Activated CD8-positive, alpha-beta memory T cell treated with anti-CD3 and anti-CD28 coated beads for 1 hour (primary cell): ENCODE results near the gene MB21D2.

ENCODE experiments used
- DNase-seq, 2 donors: peaks; one replicate each; pipeline ENCODE4 v3.0.0-alpha.2; 2020; ENCODE audit warnings: low read depth in 1 of 2; ENCODE audit errors: extremely low read depth in 1 of 2

The MB21D2 gene

DNA sequence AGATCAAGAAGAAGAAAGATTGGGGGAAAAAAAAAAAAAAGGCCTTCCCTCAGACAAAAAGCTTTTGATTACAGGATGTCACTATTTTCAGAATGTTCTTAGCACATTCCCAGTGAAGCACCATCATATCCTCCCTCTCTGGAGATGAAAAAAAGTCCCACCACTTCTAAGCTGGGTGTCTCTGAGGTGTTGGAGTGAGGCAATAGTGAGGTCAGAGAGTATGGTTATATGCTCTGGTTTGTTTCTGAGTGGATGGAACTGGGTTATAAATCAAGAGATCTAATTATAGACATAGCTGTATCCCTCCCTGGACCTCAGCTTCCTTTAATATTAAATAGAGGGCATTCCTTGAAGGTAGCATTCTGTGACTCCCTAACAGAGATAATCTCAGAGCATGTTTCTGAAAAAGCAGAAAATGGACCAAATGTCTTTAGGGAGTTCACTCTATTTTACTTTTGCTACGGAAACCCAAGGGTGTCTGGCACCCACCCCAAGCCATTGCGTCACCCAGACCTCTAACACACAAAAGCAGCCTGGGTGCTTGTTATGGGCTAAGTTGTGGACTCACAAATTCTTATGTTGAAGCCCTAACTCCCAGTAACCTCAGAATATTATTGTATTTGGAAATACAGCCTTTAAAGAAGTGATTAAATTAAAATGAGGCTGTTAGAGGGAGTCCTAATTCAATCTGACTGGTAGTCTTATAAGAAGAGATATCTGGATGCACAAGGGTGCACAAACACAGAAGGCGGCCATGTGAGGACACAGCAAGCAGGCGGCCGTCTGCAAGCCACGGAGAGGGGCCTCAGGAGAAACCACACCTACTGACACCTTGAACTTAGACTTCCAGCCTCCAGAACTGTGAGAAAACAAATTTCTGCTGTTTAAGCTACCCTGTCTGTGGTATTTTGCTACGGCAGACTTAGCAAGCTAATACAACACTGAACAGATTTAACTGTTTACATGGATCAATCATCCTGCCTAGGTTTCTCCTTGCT lies 81.5 kb downstream of the MB21D2 start:
- DNase-seq = no peak

DNA sequence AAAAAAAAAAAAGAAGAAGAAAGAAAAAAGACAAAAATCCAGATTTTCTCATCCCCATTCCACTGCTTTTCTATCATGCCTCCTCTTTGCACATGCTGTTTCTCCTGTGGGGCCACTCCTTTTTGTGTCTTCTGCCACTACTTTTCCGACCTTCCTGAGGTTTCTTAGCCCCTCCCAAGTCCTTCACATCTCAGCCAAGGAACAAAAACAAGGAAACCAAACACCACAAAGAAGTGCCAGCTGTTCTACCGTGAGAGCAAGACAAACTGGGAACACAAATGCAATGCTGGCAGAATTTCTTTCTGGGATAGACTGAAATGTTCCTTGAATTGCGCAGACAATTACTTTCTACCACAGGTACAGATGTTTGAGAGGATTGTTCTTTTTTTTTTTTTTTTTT lies 83.2 kb downstream of the MB21D2 start:
- no peak for DNase-seq

DNA sequence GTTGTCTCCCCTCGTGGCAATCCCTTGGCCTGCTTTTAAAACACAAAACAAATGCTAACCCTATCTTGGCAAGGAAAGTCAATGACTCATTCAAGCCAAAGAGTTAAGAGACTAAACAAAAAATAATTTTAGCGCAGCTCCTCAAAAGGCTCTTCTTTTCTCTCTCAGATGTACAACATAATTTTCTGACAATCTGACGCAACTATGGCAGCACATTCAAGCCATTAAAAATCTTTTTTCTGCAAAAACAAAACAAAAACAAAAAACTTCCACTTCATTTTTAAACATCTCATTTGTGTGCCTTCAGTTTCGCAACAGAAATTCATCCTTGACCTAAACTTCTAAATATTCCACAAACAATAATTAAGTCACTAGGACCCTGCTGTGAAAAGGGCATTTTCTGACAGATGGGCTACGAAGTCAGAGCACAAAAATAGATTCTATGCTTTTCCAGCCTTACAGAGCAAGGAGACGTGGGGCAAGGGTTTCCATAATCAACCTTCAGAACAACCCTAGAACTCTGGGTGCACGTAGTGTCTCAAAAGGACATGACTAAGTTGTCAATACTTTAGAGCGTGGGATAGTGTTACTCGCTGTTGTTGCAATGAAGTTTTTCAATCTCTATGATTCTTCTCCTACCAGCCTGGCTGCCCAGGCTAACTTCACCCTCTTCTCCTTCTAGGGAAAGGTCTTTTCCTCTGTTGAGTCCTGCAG lies 84.3 kb downstream of the MB21D2 start:
- DNase-seq = no peak

DNA sequence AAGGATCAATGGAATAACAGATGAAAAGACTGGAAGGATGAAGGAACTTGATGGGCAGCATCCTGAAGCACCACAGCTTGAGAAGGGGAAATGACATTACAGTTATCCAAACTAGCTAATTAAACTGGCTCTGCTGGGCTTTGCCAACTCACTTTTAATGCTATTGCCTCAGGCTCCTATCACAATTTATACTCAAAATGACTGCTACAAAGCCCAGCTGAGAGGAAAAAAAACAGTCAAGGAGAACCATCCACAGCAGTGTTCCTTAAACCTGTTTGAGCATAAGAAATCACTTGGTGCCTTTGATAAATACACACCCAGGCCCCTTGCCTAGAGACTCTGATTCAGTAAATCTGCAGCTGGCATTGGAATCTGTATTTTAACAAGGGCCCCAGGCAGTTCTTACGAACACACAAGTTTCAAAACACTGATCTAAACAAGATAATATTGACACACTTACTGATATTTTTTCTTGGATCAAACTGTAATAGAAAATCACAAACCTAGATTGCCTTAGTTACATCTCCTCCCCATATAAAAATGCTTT lies 85.8 kb downstream of the MB21D2 start:
- DNase-seq = no peak

DNA sequence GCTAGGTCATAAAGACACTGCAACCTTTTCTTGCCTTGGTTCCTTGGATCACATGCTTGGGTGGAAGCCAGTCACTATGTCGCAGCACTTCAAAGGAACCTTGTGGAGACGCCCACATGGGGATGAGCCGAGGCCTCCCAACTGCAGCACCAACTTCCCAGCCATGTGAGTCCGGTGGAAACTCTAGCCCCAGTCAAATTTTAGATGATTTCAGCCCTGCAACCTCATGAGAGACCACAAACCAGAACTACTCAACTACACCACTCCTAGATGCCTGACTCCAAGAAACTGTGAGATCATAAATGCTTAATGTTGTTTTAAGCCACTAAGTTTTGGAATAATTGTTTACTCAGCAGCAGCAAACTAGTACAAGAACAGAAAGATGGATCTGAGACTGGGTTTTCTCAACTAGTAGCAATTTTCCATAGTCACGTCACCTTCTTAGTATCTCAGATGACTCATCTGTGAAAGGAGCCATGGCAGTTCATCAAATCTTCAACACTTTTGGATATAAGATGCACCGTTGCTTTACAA lies 86.5 kb downstream of the MB21D2 start:
- DNase-seq = no peak

DNA sequence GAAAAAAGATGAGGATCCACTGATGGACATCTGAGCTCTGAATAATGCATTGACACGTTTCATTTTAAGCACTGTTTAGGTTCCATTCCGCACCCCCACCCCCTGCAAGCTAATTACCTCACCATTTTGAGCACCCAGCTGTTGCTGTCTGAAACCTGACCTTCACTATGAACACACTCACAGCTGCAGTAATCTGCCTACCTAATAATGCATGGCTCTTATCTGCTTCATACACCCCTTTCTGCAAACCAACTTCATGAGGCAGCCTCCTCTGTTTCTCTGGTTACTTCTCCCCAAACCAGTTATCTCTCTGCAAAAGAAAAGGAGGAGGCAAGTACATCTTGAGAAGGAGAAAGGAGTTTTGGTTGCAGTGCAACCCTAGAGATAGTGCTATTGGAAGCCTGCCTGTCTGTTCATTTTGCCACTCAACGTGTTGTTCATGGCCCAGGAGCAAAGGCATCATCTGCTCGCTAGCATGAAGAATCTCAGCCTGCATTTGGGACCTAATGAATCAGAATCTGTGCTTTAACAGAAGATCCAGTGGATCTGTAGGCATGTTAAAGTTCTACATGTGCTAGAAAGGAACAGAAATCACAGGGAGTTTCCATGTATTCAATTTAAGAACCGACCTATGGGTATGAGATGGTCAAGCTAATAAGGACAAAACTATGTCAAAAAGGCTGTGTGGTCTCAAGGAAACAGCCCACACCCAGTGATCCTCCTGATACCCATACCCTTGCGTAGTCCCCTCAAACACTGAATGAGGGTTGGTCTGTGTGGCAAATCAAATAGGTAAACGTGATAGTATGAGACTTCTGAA lies 87.2 kb downstream of the MB21D2 start:
- no peak for DNase-seq

DNA sequence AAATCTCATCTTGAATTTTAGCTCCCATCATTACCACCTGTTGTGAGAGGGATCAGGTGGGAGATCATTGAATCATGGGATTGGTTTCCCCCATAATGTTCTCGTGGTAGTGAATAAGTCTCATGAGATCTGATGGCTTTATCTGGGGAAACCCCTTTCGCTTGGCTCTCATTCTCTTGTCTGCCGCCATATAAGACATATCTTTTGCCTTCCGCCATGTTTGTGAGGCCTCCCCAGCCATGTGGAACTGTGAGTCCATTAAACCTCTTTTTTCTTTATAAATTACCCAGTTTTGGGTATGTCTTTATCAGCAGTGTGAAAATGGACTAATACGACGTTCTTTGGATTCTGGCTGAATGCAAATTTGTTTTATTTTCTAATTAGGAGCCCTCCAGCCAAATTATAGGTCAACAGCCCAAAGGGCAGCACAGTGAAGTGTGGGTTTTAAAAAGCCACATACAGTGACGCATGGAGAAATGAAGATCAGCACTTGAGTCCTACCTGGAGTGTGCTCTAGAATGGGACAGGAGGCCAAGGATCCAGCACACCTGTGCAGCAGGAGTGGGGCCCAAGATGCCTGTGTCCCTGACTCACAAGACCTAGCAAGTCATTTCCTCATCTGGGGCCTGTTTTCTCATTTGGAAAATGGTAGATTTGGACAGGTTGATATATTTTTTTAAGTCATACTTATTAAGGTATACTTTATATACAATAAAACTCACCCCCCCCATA lies 89.6 kb downstream of the MB21D2 start:
- no peak for DNase-seq

DNA sequence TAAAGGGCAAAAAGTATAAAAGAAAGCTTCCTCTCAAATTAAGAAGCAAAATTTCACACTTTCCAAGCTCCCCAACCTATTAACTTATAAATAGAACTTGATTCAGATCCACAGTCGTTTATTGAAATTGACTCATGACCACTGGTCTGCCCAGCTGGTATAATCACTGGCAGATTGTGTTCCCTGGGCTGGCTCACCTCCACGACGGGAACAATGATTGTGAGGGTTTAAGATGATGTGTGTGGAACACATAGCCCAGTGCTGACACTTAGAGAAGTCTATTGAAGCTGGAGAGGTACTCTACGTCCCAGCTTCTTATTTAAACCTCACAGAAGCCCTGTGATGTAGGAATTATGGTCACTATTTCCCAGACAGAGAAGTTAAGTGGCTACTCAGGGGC lies 90.4 kb downstream of the MB21D2 start:
- no peak for DNase-seq

DNA sequence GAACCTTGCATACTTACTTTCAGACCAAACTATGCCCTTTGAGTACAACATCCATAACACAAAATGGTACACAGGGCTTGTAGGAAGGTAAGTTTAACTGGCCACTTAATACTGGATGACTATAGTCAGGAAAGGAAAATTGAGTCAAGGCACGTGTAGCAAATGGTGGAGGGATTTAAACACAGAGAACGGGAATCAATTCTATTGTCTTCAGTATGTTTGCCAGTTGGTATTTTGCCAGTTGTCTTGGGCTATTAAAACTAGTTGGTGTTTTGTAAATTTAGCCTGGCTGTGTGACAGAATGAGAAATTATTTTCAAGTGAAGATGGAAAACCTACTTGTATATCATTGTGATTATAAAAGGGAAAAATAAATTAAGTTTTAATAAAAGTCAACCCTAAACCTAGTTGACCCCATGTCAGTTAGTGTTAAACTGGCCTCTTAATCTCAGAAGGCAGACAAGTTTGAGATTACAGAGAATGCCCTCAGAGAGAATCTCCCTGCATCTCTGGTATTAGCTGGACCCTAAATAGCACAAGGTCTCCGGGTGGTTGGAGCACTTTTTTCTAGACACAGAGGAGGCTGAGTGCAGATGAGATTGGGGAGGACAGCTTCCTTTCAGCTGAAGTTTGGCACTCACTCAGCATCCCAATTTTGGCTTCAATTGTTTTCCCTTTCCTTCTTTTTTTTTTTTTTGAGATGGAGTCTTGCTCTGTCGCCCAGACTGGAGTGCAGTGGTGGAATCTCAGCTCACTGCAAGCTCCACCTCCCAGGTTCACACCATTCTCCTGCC lies 91.2 kb downstream of the MB21D2 start:
- DNase-seq = no peak

DNA sequence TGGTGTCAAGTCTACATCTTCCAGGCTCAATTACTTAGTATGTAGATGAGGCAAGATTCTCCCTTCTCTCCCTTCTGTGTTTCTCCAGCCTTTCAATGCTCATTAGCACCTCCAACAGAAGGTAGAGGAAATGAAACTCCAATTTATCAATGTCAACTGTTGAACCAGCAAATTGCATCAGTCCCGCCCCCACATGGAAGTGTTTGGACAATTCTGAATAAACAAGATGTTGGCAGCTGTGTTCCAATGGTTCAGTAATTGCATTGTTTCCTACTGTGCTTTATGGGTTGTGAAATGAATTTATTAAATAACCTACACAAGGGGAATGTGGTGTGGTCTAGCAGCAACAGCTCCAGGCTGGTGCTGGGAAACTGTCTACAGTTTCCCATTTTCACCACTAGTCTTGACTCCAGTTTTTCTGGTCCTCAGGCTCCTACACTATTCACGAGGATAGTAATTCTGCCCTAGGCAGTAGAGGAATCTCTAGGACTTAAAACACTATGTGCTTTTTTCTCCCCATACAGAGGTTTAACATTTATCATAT lies 91.9 kb downstream of the MB21D2 start:
- DNase-seq = no peak

DNA sequence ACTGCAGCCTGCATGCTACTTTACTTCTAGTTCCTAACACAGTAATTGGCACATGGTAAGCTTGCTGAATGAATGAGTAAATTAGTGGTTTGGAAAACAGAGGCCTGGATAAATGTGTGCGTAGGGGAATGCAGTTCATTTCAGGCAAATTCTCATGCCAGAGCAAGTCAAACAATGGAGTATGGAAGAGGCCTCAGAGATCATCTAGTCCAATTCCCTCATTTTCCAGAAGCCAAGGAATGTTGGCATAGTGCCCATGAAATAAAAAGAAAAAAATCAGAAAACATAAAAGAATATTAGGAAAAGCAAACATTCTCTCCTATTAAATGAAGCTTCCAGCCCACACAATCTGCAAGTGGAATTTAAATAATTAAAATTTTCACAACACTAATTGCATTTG lies 92.4 kb downstream of the MB21D2 start:
- DNase-seq = no peak

DNA sequence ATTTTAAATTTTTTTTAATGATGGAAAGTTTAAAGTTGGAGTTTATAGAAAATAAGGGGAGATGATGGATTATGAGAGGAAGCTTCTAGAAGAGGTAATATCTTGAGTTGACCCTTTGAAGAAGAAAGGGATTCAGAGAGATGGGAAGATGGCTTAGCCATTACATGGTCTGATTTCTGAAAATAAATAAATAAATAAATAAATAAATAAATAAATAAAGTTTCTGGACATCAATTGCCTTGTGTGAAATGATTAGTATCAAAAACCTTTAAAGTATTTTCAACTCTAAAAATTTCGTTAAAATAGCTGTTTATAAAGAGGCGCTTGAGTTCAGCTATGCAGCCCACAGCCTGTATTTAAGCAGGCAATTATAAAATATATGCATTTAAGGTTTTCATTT lies 93.3 kb downstream of the MB21D2 start:
- no peak for DNase-seq

DNA sequence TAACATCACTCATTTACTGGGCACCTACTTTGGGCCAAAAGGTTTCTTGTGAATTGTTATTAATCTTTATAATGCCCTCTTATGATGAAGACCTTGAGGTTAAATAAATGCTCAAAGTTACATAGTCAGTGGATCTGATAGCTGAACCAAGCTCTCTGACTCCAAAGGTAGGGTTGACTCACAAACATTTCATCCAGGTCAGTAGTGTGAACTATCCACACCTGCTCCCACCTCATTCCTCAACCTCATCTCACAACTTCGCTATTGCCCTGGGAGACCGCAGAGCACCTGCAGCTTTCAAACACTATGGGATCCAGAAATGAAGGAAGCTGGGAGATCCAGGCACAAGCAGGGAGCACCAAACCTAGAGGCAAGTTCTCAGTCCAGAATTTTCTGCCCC lies 96.5 kb downstream of the MB21D2 start:
- no peak for DNase-seq

DNA sequence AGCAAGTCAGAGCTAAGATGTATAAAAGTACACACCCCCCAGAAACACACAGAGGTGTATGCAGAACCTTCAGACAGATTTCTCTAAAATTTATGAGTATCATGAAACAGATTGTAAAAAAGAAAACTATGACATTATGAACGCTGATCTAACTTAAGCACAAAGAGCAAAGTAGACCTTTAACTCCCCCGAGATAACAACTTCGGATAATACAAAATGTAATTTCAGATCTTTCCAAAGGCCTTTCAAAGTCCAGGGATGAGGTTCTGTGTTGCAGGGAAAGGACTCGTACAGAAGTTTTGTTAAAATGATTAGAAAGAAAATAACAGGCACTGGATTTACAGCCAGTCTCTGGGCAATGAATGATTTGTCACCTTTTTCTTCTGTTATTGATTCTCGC lies 97.5 kb downstream of the MB21D2 start:
- no peak for DNase-seq

DNA sequence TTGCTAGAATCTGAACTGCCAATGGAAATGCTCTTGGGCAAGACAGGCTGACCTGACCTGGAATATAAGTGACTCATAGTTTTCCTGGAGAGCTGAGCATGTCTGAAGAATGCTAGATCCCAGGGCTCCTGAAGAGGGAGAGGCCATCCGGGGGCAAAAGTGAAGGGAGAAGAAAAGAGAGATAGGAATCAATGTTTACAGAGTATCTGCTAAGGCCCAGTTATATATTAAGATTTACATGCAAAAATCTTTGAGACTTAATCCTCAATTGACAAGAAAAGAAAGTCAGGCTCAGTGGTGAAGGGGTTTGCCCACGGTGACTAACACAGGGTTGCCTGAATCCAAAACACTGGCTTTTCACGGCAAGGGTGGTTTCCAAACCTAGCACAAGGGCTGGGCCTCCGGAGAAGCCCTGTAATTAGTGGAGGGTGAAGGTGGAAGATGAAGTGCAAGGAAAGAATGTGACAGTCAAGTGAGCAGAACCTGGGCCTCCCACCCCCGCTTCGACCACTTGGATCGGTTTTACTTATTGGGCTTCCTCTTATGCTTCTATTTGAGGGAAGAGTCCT lies 98.6 kb downstream of the MB21D2 start:
- DNase-seq = no peak

DNA sequence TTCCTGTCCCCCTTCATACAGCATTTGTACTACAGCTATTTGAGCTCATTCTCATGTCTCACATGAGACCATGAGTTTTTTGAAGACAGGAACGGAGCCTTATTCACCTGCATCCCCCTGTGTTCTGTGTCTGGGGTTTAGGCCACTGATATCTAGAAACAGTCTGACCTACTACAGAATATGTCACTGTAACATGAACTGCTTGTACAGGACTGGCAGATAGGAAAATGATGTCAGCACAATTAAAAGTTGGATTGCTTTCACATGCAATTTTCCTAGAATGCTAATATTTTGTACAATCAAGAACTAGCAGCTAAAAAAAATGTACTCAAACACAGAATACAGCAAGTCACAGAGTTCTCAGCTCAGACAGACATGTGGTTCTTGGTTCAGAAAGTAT lies 99.5 kb downstream of the MB21D2 start:
- no peak for DNase-seq

DNA sequence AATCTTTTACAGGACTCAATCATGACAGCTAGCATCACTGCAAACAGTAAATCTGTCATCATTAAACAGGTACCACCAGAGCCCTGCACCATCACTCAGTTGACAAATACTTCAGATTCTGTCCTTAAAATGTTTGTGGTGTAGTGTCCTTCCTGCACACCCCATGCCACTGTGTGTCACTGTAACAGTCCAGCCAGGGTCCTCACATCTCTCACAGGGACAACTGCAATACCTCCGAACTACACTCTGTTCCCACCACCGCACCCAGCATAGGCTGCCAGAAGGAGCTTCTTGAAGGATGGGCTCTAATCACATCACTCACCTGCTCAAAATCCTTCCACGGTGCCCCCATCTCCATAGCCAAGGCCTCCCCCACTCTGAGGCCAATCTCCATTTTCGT lies 100.2 kb downstream of the MB21D2 start:
- no peak for DNase-seq

DNA sequence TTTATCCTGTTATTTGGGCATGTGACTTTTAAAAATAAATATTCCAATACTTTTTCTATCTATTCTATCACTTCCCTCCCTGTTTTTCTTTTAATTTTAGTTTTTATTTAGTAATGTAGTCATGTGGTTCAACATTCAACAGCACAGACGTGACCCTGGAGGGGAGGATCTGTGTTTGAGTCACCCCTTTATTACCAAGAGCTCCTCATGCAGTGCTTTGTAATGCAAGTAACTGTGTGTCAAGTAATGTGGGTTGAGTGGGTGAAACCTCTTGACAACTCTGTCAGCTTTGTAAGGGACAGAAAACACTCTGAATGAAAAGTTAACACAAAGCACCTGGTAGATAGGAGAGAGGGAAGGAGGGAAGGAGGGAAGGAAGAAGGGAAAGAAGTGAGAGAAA lies 100.6 kb downstream of the MB21D2 start:
- no peak for DNase-seq

DNA sequence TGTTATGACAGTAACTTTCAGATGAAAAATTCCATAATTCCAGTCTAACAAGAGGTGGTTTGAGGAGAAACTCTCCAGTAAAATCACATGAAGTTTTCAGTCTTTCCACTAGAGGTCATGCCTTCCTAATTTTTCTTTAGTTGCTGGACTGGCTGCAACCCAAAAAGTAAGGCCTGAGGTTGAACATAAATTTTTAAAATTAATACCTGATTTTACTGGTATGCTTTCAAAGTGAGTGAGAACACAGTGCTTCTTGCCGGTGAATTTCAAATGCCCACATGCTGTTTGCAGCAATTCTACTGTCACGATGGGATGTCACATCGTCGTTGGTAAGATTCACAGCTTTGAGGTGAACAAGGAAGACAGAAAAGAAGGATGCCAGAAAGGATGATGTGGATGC lies 101.3 kb downstream of the MB21D2 start:
- no peak for DNase-seq
